Panc1 (cell line): ENCODE measurements around the gene ZFX. TPM values are rescaled to one million over a fixed set of nuclear protein-coding genes. Genes with fewer than 3 reads are reported as not detected.

Experiments
- ATAC-seq: fragments of 200-7000 bp; cut with Tn5 transposase; 2 replicates; pipeline ENCODE4 v1.9.1; 2020; ENCODE audit warnings: mild to moderate bottlenecking, moderate library complexity
- BruUV-seq: library from RNA; stranded (reverse); fragments of 400-500 nt; replicated peaks from 2 replicates; lab custom pipeline; 2021; lab: Mats Ljungman, UMichigan
- CTCF ChIA-PET: fragments of 300-600 bp; sonication (Branson Sonifier 250); formaldehyde crosslinking; loops from one replicate; lab custom pipeline; 2022; ENCODE audit warnings: antibody characterized with exemption; lab: Charles Lee
- POLR2A ChIA-PET: fragments of 300-600 bp; sonication (Branson Sonifier 250); formaldehyde crosslinking; loops from one replicate; lab custom pipeline; 2022; ENCODE audit warnings: antibody characterized with exemption; lab: Charles Lee
- DNase-seq: peaks from one replicate; pipeline ENCODE4 v3.0.0-alpha.2; 2010; ENCODE audit warnings: low read depth, low spot score
- H3K27ac ChIP-seq: 2 replicates; pipeline ENCODE4 v1.5.1; 2011; ENCODE audit warnings: mild to moderate bottlenecking, low read length, inconsistent platforms
- H3K27me3 ChIP-seq: fragments of 200-500 bp; sonication (Bioruptor generic); 2 replicates; pipeline ENCODE4 v1.6.0; 2014; ENCODE audit warnings: low read length, inconsistent platforms; ENCODE audit not compliant: control insufficient read depth, insufficient read depth
- H3K36me3 ChIP-seq: fragments of 200-500 bp; sonication (Bioruptor generic); 2 replicates; pipeline ENCODE4 v1.5.1; 2014; ENCODE audit warnings: inconsistent platforms, mild to moderate bottlenecking, low read length, moderate library complexity; ENCODE audit not compliant: control insufficient read depth, insufficient read depth
- H3K4me1 ChIP-seq: 2 replicates; pipeline ENCODE4 v1.5.1; 2011; ENCODE audit warnings: inconsistent platforms, mild to moderate bottlenecking, low read length, moderate library complexity; ENCODE audit not compliant: control insufficient read depth, insufficient read depth
- H3K4me3 ChIP-seq, 2 experiments: 2 replicates each; pipeline ENCODE4 v1.5.1; 2011 to 2012; ENCODE audit warnings: low read depth in 2 of 2, low read length in 2 of 2, mild to moderate bottlenecking in 2 of 2, inconsistent platforms in 1 of 2, moderate library complexity in 1 of 2
- H3K9me3 ChIP-seq: fragments of 200-500 bp; sonication (Bioruptor generic); 2 replicates; pipeline ENCODE4 v1.5.1; 2014; ENCODE audit warnings: low read depth, mild to moderate bottlenecking, inconsistent platforms, low read length, moderate library complexity; ENCODE audit not compliant: control insufficient read depth, insufficient read depth
- CTCF ChIP-seq: fragments of 450-650 bp; IDR thresholded peaks from 2 replicates; pipeline ENCODE4 v1.5.1; 2017; ENCODE audit warnings: mild to moderate bottlenecking
- POLR2AphosphoS5 ChIP-seq: IDR thresholded peaks from 2 replicates; pipeline ENCODE4 v1.6.1; 2012; ENCODE audit warnings: mild to moderate bottlenecking, low read depth, low read length, moderate library complexity
- REST ChIP-seq, 2 experiments: IDR thresholded peaks; 2 replicates each; pipeline ENCODE4 v1.6.1; 2011 to 2012; ENCODE audit warnings: low read depth in 2 of 2, control low read depth in 1 of 2, low read length in 1 of 2, mild to moderate bottlenecking in 1 of 2, moderate library complexity in 1 of 2; ENCODE audit not compliant: insufficient read depth in 1 of 2
- SIN3A ChIP-seq: IDR thresholded peaks from 2 replicates; pipeline ENCODE4 v1.6.1; 2012; ENCODE audit warnings: low read depth, mild to moderate bottlenecking, low read length, moderate library complexity, borderline replicate concordance; ENCODE audit not compliant: insufficient read depth
- TCF7L2 ChIP-seq: IDR thresholded peaks from 2 replicates; pipeline ENCODE4 v1.6.1; 2011; ENCODE audit warnings: mild to moderate bottlenecking, low read depth, low read length, inconsistent platforms
- in situ Hi-C: cut with HindIII; loops from 2 replicates; pipeline ENCODE4 v1.10.0; 2016; ENCODE audit warnings: low sequenced_read_pairs, low pct_unique_long_range_greater_than_20kb
- intact Hi-C: fragments of 100-400 bp; cut with micrococcal nuclease; formaldehyde crosslinking; loops from one replicate; pipeline ENCODE4 v1.10.0; 2022; ENCODE audit not compliant: unreplicated experiment
- total RNA-seq: library from RNA; stranded (reverse); gene quantifications from one replicate; pipeline ENCODE4 v1.2.1, GENCODE V29; 2021; ENCODE audit not compliant: unreplicated experiment

Gene ZFX
- total RNA-seq, 1 experiment from 2014 or later, result 38.7 TPM

- no peak overlapping the region for H3K4me3 ChIP-seq
- POLR2A ChIA-PET, result no interaction called here
- in situ Hi-C loops, result no loop called here
- H3K9me3 ChIP-seq, result no peaks in the 10 kb centered on the region
- ATAC-seq (no peak), DNase-seq (no peak)
- H3K27ac ChIP-seq, result no peak overlapping the region
- no peaks in the 10 kb centered on the region for H3K27me3 ChIP-seq
- CTCF ChIA-PET, result no interaction called here
- no peaks in the 10 kb centered on the region for H3K36me3 ChIP-seq
- TF ChIP-seq POLR2AphosphoS5 (no peak), SIN3A (no peak), TCF7L2 (no peak), CTCF (no peak)
- intact Hi-C loops, result no loop called here
- H3K4me1 ChIP-seq, result no peaks in the 10 kb centered on the region
- no TSS peak for BruUV-seq
These were observed 80.4 kb downstream of the ZFX start for GRCh38 chrX:24229976-24230375.

- DNase-seq (no peak), ATAC-seq (no peak)
- POLR2A ChIA-PET, result interaction anchor here (0.6 kb wide), 2 partner anchors 67 to 142 kb away, joined by 12 to 15 read pairs; no protein-coding TSS in a partner anchor
- no peak for TF ChIP-seq POLR2AphosphoS5
- no peak for TF ChIP-seq CTCF
- no peak for TF ChIP-seq SIN3A
- TF ChIP-seq REST (IDR thresholded peaks at IDR 0.05; ENCODE audit: insufficient read depth in 1 of 2, low read depth in 2 of 2, low read length in 1 of 2), result no peak
- CTCF ChIA-PET, result interaction anchor here (0.7 kb wide), 1 partner anchor 262 kb away, joined by 3 read pairs; no protein-coding TSS in a partner anchor
- no peaks in the 10 kb centered on the region for H3K4me1 ChIP-seq
- in situ Hi-C loops, result no loop called here
- no peaks in the 10 kb centered on the region for H3K36me3 ChIP-seq
- BruUV-seq, result no TSS peak
- no peaks in the 10 kb centered on the region for H3K9me3 ChIP-seq
- H3K27ac ChIP-seq, result no peak overlapping the region
- H3K27me3 ChIP-seq, result no peaks in the 10 kb centered on the region
- intact Hi-C loops, result no loop called here
- H3K4me3 ChIP-seq, result no peak overlapping the region
These were observed 81.6 kb downstream of the ZFX start for GRCh38 chrX:24231131-24231540.
